SK-N-SH (cell line): ENCODE results near the gene MED14. TPM values are rescaled to one million over a fixed set of nuclear protein-coding genes. Genes with fewer than 3 reads are reported as not detected.

Experiments used
- CTCF ChIA-PET: fragments of 300-600, 350-600 bp; formaldehyde crosslinking; extraction: SDS; loops from one replicate; lab custom pipeline; 2021; lab: Yijun Ruan, JAX
- POLR2A ChIA-PET: fragments of 350-600 bp; sonication (Branson Sonifier 250); formaldehyde crosslinking; extraction: SDS; loops from one replicate; lab custom pipeline; 2020; ENCODE audit warnings: antibody characterized with exemption, inconsistent platforms; lab: Yijun Ruan, JAX
- DNase-seq: peaks from one replicate; pipeline ENCODE4 v3.0.0; 2012
- H2AFZ ChIP-seq: fragments of 200-600 bp; sonication (generic); 2 replicates; pipeline ENCODE4 v1.8.1; 2016; ENCODE audit warnings: antibody characterized with exemption, mild to moderate bottlenecking, low read depth
- H3F3A ChIP-seq: fragments of 200-600 bp; sonication (generic); replicated peaks from 2 replicates; pipeline ENCODE3; 2016; ENCODE audit warnings: antibody characterized with exemption, mild to moderate bottlenecking; ENCODE audit not compliant: insufficient read depth
- H3K27ac ChIP-seq, 2 experiments: fragments of 200-500 bp in 1 of 2; fragments of 200-600 bp in 1 of 2; sonication (Bioruptor generic) in 1 of 2; sonication (generic), shearing (Covaris generic) in 1 of 2; 2 replicates each; pipeline versions ENCODE4 v1.5.1 to v1.6.1; 2014 to 2016; ENCODE audit warnings: low read depth in 2 of 2, inconsistent platforms in 1 of 2, low read length in 1 of 2, mild to moderate bottlenecking in 1 of 2, mixed read lengths in 1 of 2
- H3K27me3 ChIP-seq: fragments of 200-600 bp; sonication (generic), shearing (Covaris generic); 2 replicates; pipeline ENCODE4 v1.6.1; 2016; ENCODE audit warnings: mixed run types; ENCODE audit not compliant: insufficient read depth
- H3K36me3 ChIP-seq, 2 experiments: fragments of 200-500 bp in 1 of 2; fragments of 200-600 bp in 1 of 2; sonication (Bioruptor generic) in 1 of 2; sonication (generic) in 1 of 2; replicated peaks in 1 of 2; 2 replicates each; pipeline versions ENCODE3 to v1.5.1; 2014 to 2016; ENCODE audit warnings: low read length in 1 of 2, mild to moderate bottlenecking in 1 of 2; ENCODE audit not compliant: insufficient read depth in 2 of 2, control insufficient read depth in 1 of 2
- H3K4me1 ChIP-seq, 2 experiments: fragments of 200-500 bp in 1 of 2; fragments of 200-600 bp in 1 of 2; sonication (Bioruptor generic) in 1 of 2; sonication (generic), shearing (Covaris generic) in 1 of 2; 2 replicates each; pipeline versions ENCODE4 v1.5.1 to v1.6.1; 2014 to 2016; ENCODE audit warnings: low read depth in 1 of 2, low read length in 1 of 2, mixed run types in 1 of 2; ENCODE audit not compliant: insufficient read depth in 2 of 2, control insufficient read depth in 1 of 2
- H3K4me2 ChIP-seq: fragments of 200-600 bp; sonication (generic), shearing (Covaris generic); 2 replicates; pipeline ENCODE4 v1.6.1; 2017; ENCODE audit warnings: mixed run types
- H3K4me3 ChIP-seq, 2 experiments: fragments of 200-500 bp in 1 of 2; fragments of 200-600 bp in 1 of 2; sonication (Bioruptor generic) in 1 of 2; sonication (generic), shearing (Covaris generic) in 1 of 2; 2 replicates each; pipeline versions ENCODE4 v1.5.1 to v1.8.1; 2014 to 2016; ENCODE audit warnings: low read depth in 2 of 2, inconsistent platforms in 1 of 2, low read length in 1 of 2, mild to moderate bottlenecking in 1 of 2, mixed read lengths in 1 of 2, moderate library complexity in 1 of 2
- H3K79me2 ChIP-seq: fragments of 200-600 bp; sonication (generic); 2 replicates; pipeline ENCODE4 v1.8.1; 2017; ENCODE audit warnings: mild to moderate bottlenecking; ENCODE audit not compliant: insufficient read depth
- H3K9ac ChIP-seq: fragments of 200-600 bp; sonication (generic); 2 replicates; pipeline ENCODE4 v1.6.1; 2017; ENCODE audit warnings: mixed run types
- H3K9me2 ChIP-seq: fragments of 200-600 bp; sonication (generic); 2 replicates; pipeline ENCODE4 v1.6.1; 2017; ENCODE audit warnings: mixed run types
- H3K9me3 ChIP-seq: fragments of 200-600 bp; sonication (generic); 2 replicates; pipeline ENCODE4 v1.6.1; 2017; ENCODE audit warnings: mixed run types, mild to moderate bottlenecking, moderate library complexity
- H4K20me1 ChIP-seq: fragments of 200-600 bp; sonication (generic); 2 replicates; pipeline ENCODE4 v1.6.1; 2017; ENCODE audit warnings: mild to moderate bottlenecking, mixed run types; ENCODE audit not compliant: insufficient read depth
- CHD2 ChIP-seq: fragments of 150-350 bp; IDR thresholded peaks from 2 replicates; pipeline ENCODE4 v1.6.1; 2018; ENCODE audit warnings: low read length; ENCODE audit not compliant: partially characterized antibody
- ELF1 ChIP-seq: IDR thresholded peaks from 2 replicates; pipeline ENCODE4 v1.4.0; 2012
- EZH2phosphoT487 ChIP-seq: fragments of 200-600 bp; sonication (generic); IDR thresholded peaks from 2 replicates; pipeline ENCODE4 v1.6.1; 2017; ENCODE audit warnings: low read depth, mixed run types, mild to moderate bottlenecking, antibody characterized with exemption, moderate library complexity, borderline replicate concordance
- FOSL2 ChIP-seq: IDR thresholded peaks from 2 replicates; pipeline ENCODE4 v1.4.0; 2012; ENCODE audit warnings: low read depth, mild to moderate bottlenecking, moderate library complexity, borderline replicate concordance
- FOXJ3 ChIP-seq: sonication (generic); formaldehyde crosslinking; IDR thresholded peaks from 2 replicates; pipeline ENCODE4 v1.5.1; 2020; ENCODE audit warnings: mild to moderate bottlenecking, missing genetic modification reagents
- FOXM1 ChIP-seq: IDR thresholded peaks from 2 replicates; pipeline ENCODE4 v1.4.0; 2012; ENCODE audit warnings: low read depth, mild to moderate bottlenecking
- GABPA ChIP-seq: IDR thresholded peaks from 2 replicates; pipeline ENCODE4 v1.4.0; 2012; ENCODE audit warnings: low read depth, mild to moderate bottlenecking
- MEF2A ChIP-seq: IDR thresholded peaks from 2 replicates; pipeline ENCODE4 v1.4.0; 2012; ENCODE audit warnings: low read depth, borderline replicate concordance
- MXI1 ChIP-seq: IDR thresholded peaks from 2 replicates; pipeline ENCODE4 v1.6.1; 2012; ENCODE audit warnings: mild to moderate bottlenecking, low read depth, low read length, improper control_type of control experiment
- NFIC ChIP-seq: IDR thresholded peaks from 2 replicates; pipeline ENCODE4 v1.4.0; 2012; ENCODE audit warnings: borderline replicate concordance
- POLR2AphosphoS5 ChIP-seq: IDR thresholded peaks from 2 replicates; pipeline ENCODE4 v1.6.1; 2012; ENCODE audit warnings: low read depth, low read length
- RAD21 ChIP-seq: IDR thresholded peaks from 2 replicates; pipeline ENCODE4 v1.6.1; 2012; ENCODE audit warnings: mild to moderate bottlenecking, low read length
- RFX5 ChIP-seq: IDR thresholded peaks from 2 replicates; pipeline ENCODE4 v1.6.1; 2012; ENCODE audit warnings: mild to moderate bottlenecking, improper control_type of control experiment, low read length
- SMC3 ChIP-seq: IDR thresholded peaks from 2 replicates; pipeline ENCODE4 v1.6.1; 2012; ENCODE audit warnings: low read depth, low read length, improper control_type of control experiment
- WGBS: methylation state at CpG from one replicate; pipeline ENCODE4 v1.1.6; 2017; ENCODE audit warnings: low lambda C conversion rate; 5-methylcytosine and 5-hydroxymethylcytosine counted together
- polyA plus RNA-seq, 3 experiments: library from polyadenylated mRNA; depleted of rRNA; stranded (reverse); fragments of >200 nt; gene quantifications; 2 replicates each; pipeline ENCODE4 v1.2.3, GENCODE V29; 2012
- TF ChIP-seq, protein P1 (sequence below): fragments of 150-350 bp; IDR thresholded peaks from 2 replicates; pipeline ENCODE4 v1.6.1; 2017; ENCODE audit warnings: antibody characterized with exemption, low read length, low read depth, borderline replicate concordance
- TF ChIP-seq, protein P2 (sequence below): fragments of 150-350 bp; IDR thresholded peaks from 2 replicates; pipeline ENCODE4 v1.6.1; 2016; ENCODE audit warnings: mild to moderate bottlenecking, low read depth, low read length
- TF ChIP-seq, protein P3 (sequence below): fragments of 200-600 bp; sonication (generic); IDR thresholded peaks from 2 replicates; pipeline ENCODE4 v1.6.1; 2017; ENCODE audit warnings: antibody characterized with exemption, mild to moderate bottlenecking, moderate library complexity

Gene MED14
- polyA plus RNA-seq, 1 of the 3 experiments (the other 2 are of a cell fraction), result 24.5 TPM

DNA sequence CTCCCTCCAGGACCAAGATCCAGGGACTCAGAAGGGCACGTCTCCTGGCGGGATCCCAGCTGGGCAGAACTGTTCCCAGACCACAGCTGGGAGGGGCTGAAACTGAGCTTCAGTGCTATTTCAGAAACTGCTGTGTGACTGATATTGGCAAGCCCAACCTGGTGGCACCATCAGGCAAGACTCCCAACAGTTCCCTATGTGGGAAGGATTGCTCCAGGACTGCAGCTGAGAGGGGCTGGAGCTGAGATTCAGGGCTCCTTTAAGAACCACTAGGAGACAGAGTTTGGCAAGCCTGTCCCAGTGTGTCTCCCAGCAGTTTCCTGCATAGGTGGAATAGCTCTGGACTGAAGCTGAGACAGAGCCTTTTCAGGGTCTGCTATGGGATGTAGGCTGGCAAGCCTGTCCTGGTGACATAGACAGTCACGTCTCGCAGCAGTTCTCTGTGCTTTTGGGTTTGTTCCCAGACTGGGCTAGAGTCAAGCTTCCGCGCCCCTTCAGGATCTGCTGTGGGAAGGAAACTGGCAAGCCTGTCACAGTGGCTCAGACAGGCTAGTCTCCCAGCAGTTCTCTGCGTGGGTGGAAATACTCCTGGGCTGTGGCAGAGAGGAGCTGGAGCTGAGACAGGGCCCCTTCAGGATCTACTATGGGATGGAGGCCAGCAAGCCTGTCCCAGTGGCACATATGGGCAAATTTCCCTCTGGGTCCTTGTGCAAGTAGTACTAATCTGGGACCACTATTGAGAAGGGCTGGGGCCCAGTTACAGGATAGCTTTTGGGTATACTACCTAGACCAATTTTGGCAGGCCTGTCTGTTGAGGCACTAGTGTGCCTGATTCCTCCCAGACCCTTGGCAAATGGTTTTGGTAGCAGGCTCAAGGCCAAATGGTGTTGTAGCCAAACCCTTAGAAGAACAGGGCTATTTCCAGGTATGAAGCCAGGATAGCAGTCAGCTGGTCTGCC lies 20.2 kb upstream of the MED14 start:
- 27% methylated on average over 2 of the region's 7 CpGs for WGBS
- Histone ChIP-seq H3K79me2 (no peaks in the 10 kb centered on the region), H3K4me1 (no peaks in the 10 kb centered on the region), H3F3A (no peaks in the 10 kb centered on the region), H2AFZ (no peak overlapping the region), H3K9ac (no peak overlapping the region), H3K4me2 (no peak overlapping the region), H3K9me3 (peaks cover 9% of the 10 kb centered on the region; the same call in 1 of the 2 replicates), H3K9me2 (no peaks in the 10 kb centered on the region), H3K36me3 (no peaks in the 10 kb centered on the region), H3K27ac (no peak overlapping the region), H4K20me1 (no peaks in the 10 kb centered on the region), H3K4me3 (no peak overlapping the region), H3K27me3 (peaks cover 6% of the 10 kb centered on the region; the same call in 1 of the 2 replicates)
- CTCF ChIA-PET, result interaction anchor here (1.3 kb wide), 1 partner anchor 38 kb away, joined by 6 read pairs; no protein-coding TSS in a partner anchor
- DNase-seq, result no peak
- POLR2A ChIA-PET, result no interaction called here
- TF ChIP-seq FOXM1 (no peak), NFIC (no peak), MEF2A (no peak), ELF1 (no peak), FOXJ3 (CRISPR knock-in tag) (no peak), RAD21 (no peak), CHD2 (no peak), SMC3 (no peak), RFX5 (no peak)
- TF ChIP-seq, protein P1, sequence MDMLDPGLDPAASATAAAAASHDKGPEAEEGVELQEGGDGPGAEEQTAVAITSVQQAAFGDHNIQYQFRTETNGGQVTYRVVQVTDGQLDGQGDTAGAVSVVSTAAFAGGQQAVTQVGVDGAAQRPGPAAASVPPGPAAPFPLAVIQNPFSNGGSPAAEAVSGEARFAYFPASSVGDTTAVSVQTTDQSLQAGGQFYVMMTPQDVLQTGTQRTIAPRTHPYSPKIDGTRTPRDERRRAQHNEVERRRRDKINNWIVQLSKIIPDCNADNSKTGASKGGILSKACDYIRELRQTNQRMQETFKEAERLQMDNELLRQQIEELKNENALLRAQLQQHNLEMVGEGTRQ, result no peak

DNA sequence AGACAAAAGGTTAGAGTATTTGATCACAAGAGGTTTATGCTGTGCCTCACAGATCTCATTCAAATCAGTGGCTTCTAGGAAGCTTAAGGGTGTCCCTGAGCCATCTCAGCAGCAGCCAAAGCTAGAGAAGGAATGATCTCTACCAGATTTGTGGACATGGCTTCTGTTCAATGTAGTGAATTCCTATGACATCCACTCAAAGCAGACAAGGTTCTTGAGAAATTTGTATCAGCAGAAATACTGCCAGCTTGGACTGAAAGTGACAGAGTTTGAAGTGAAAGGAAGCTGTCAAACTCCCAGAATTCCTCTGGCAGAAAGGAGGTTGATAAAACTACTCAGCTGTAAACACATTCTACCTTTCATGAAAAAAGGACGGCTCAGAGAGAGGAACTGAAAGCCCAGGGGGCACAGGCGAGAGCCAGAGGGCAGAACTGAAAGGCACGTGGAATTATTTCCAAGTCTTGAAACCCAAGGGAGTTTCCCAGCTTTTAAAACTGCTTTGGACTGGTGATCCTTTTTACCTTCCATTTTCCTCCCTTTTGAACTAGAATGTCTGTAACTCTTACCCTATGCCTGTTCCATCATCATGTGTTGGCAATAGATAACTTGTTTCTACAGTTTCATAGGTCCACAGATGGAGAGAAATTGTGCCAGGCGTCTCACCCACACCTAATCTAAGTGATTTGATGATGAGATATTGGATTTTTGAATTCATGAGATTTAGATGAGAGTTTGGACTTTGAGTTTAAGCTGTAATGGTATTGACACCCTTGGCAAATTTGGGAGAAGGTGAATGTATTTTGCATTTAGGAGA lies 14.5 kb upstream of the MED14 start:
- H3K36me3 ChIP-seq, result no peaks in the 10 kb centered on the region
- H3K27me3 ChIP-seq, result no peaks in the 10 kb centered on the region; the same call in 1 of the 2 replicates
- CTCF ChIA-PET, result interaction anchor here (0.9 kb wide), 1 partner anchor 15 kb away, joined by 3 read pairs; no protein-coding TSS in a partner anchor
- WGBS, result 51% methylated on average over 4 of the region's 4 CpGs
- no peaks in the 10 kb centered on the region for H3K9me2 ChIP-seq
- POLR2A ChIA-PET, result no interaction called here
- no peaks in the 10 kb centered on the region for H3K4me1 ChIP-seq
- no peak overlapping the region for H3K9ac ChIP-seq
- no peak overlapping the region for H3K4me3 ChIP-seq
- H3K79me2 ChIP-seq, result no peaks in the 10 kb centered on the region
- H3K27ac ChIP-seq, result no peak overlapping the region
- 0 out of 2 replicates have a peak overlapping the region, but pooled peaks have one; percentile 8 for H2AFZ ChIP-seq
- H3F3A ChIP-seq, result no peaks in the 10 kb centered on the region
- no peak overlapping the region for H3K4me2 ChIP-seq
- no peak for DNase-seq
- TF ChIP-seq FOSL2 (no peak), SMC3 (no peak), GABPA (no peak), MEF2A (no peak), NFIC (no peak), EZH2phosphoT487 (no peak), MXI1 (no peak), POLR2AphosphoS5 (no peak)
- TF ChIP-seq, protein P2, sequence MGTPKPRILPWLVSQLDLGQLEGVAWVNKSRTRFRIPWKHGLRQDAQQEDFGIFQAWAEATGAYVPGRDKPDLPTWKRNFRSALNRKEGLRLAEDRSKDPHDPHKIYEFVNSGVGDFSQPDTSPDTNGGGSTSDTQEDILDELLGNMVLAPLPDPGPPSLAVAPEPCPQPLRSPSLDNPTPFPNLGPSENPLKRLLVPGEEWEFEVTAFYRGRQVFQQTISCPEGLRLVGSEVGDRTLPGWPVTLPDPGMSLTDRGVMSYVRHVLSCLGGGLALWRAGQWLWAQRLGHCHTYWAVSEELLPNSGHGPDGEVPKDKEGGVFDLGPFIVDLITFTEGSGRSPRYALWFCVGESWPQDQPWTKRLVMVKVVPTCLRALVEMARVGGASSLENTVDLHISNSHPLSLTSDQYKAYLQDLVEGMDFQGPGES, result no peak
- TF ChIP-seq, protein P3, sequence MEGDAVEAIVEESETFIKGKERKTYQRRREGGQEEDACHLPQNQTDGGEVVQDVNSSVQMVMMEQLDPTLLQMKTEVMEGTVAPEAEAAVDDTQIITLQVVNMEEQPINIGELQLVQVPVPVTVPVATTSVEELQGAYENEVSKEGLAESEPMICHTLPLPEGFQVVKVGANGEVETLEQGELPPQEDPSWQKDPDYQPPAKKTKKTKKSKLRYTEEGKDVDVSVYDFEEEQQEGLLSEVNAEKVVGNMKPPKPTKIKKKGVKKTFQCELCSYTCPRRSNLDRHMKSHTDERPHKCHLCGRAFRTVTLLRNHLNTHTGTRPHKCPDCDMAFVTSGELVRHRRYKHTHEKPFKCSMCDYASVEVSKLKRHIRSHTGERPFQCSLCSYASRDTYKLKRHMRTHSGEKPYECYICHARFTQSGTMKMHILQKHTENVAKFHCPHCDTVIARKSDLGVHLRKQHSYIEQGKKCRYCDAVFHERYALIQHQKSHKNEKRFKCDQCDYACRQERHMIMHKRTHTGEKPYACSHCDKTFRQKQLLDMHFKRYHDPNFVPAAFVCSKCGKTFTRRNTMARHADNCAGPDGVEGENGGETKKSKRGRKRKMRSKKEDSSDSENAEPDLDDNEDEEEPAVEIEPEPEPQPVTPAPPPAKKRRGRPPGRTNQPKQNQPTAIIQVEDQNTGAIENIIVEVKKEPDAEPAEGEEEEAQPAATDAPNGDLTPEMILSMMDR, result no peak
- H4K20me1 ChIP-seq, result no peaks in the 10 kb centered on the region
- peaks cover 9% of the 10 kb centered on the region; the same call in 1 of the 2 replicates for H3K9me3 ChIP-seq
